Measurements from ENCODE around the gene LRIT3. TPM values are rescaled to one million over a fixed set of nuclear protein-coding genes. Genes with fewer than 3 reads are reported as not detected.

LRIT3 gene, protein sequence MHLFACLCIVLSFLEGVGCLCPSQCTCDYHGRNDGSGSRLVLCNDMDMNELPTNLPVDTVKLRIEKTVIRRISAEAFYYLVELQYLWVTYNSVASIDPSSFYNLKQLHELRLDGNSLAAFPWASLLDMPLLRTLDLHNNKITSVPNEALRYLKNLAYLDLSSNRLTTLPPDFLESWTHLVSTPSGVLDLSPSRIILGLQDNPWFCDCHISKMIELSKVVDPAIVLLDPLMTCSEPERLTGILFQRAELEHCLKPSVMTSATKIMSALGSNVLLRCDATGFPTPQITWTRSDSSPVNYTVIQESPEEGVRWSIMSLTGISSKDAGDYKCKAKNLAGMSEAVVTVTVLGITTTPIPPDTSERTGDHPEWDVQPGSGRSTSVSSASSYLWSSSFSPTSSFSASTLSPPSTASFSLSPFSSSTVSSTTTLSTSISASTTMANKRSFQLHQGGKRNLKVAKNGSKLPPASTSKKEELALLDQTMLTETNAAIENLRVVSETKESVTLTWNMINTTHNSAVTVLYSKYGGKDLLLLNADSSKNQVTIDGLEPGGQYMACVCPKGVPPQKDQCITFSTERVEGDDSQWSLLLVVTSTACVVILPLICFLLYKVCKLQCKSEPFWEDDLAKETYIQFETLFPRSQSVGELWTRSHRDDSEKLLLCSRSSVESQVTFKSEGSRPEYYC
- 0.47 TPM for total RNA-seq

DNA sequence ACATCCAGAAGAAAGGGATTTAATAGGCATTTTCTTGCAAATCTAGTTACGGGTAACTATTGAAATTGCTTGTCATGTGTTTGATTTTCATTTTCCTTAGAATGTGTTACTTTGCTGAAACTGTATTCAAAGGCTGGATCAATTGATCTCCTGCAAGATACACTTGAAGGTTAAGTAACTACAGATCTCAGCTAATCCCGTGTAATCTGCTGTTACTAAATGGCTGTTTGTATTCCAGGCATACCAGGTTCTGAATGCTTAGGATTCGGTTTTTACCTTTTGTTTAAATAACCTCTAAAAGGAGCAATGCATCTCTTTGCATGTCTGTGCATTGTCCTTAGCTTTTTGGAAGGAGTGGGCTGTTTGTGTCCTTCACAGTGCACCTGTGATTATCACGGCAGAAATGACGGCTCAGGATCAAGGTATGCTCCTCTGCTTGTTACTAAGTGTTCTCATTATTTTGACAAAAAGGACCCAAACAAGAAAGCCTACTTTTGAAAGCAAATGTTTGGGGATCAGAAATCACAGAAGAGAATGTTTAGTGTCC, at the start of gene LRIT3:
Gene LRIT3 (plus strand): TSS at position 212 of the 547 bp plus-strand sequence. CDS start 95 bp downstream, at position 307.

DNA sequence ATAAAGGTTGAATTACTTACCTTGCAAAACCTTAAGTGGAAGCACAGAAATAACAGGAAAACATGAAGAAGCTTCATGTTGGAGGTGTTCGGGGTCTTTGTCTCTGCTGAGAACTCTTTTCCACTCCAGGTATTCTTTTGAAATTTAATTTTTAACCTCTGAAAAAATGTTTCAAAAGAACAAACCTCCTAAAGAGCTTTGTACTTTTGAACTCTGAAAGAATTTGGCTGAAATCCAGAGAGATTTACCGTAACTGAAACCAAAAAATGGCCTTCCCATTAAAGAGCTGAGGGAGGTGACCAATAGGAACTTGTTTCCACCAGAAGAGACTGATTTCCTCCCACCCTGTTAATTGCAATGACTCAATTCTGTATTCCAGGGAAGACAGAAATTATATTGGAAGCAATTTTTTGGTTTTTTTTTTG, 46.0 kb upstream of the LRIT3 start, which contains the start of gene CFI:
Gene CFI (minus strand): TSS at position 105 of the 425 bp plus-strand sequence. CDS start 28 bp downstream, at position 77.

DNA sequence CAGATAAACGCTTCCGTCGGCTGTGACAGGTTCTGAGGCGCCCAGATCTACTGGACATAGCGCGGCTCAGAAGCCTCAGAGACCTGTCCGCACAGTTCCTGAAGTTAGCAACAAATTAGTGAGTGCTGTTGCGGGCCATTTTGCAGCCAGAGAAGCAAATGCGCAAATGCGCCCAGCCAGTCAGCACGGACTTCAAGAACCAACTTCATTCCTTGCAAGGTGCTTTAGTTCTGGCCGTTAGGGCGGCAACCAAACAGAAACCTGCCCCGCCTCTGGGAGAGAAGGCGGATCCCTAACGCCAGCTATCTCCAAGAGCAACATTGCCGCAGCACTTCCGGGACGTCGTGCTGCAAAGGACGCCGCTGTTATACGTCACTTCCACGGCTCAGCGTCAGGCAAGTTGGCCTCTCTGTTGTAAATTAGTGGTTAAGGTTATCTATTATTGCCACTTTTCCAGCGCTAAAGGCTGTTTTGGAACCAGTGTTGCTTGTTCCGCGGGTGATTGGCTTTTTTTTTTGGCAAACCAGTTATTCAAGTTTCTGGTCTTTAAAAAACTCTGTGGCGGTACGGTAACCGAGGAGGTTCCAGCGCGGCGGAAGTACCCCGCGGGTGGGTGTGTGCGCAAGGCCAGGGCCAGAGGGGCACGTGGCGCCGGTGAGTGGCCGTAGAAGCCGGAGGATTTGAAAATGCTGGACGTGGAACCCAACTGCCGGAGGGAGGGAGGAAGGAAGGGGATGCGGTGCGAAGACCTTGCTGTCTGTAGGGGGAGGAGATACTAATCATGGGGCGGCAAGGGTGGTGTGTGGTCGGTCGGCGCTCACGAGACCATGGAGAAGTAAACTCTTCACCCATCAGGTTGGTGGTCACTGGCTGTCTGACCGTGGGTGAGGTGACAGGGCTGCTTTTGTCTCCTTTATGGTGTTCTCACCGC, 32.5 kb upstream of the LRIT3 start, which contains the start of gene GAR1:
Gene GAR1 (plus strand): TSS at position 612 of the 931 bp plus-strand sequence. CDS start 403 bp downstream, outside the sequence.

DNA sequence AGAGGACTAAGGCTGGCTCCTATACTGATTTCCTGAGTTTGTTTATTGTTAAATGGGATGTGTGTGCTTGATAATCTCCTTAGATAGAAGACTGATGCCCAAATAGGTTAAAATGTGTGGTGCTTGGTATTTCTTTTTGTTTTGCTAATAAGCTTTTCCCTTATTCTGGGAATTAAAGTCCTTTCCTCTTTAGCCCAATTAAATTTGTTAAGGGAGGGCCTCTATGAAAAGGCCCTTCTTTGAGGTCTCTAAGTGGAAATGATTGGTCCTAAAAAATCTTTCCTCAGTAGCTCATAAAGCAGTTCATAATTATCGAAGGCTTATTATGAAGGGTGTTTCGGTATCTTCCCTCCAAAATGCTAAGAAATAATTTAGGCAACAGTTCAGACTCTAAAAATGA, 20.2 kb upstream of the LRIT3 start, which contains the start of gene RRH:
Gene RRH (plus strand): TSS at position 301 of the 400 bp plus-strand sequence. CDS start 56 bp downstream, at position 357.

DNA sequence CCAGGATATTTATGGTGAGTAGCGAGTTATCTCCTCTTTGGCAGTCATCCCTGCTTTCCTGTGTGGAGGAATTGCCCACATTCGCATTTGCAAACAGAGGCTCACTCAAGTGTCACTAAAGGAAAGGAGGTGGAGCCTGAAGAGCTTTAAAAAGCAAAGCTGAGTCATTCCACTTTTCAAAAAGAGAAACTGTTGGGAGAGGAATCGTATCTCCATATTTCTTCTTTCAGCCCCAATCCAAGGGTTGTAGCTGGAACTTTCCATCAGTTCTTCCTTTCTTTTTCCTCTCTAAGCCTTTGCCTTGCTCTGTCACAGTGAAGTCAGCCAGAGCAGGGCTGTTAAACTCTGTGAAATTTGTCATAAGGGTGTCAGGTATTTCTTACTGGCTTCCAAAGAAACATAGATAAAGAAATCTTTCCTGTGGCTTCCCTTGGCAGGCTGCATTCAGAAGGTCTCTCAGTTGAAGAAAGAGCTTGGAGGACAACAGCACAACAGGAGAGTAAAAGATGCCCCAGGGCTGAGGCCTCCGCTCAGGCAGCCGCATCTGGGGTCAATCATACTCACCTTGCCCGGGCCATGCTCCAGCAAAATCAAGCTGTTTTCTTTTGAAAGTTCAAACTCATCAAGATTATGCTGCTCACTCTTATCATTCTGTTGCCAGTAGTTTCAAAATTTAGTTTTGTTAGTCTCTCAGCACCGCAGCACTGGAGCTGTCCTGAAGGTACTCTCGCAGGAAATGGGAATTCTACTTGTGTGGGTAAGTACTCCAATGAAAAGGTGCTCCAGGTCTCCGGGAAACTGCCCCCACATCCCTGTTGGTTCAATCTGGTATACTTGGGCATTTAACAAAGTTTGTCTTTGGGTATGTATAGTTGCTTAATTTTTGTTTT, 65.0 kb downstream of the LRIT3 start, which contains the start of gene EGF:
Gene EGF (plus strand): TSS at position 178 of the 890 bp plus-strand sequence. CDS start 453 bp downstream, at position 631.

Other genes with a start within 250 kb of the LRIT3 start
- gene CASP6, start 144.7 kb upstream of the LRIT3 start, total RNA-seq = 23.2 TPM
- 39.5 TPM for gene PLA2G12A, start 118.0 kb upstream of the LRIT3 start, total RNA-seq
- gene CFI, start 46.1 kb upstream of the LRIT3 start, total RNA-seq = 97.7 TPM
- gene GAR1, start 32.3 kb upstream of the LRIT3 start, total RNA-seq = 12.8 TPM
- 0.18 TPM for gene RRH, start 20.1 kb upstream of the LRIT3 start, total RNA-seq
- 9.3 TPM for gene EGF, start 64.8 kb downstream of the LRIT3 start, total RNA-seq

Data from metanephros (tissue), 1 donor.